Body of pancreas (tissue), 4 donors: ENCODE results near the gene NEK11.

ENCODE experiments used
- POLR2A ChIP-seq, 3 donors: fragments of 450-650 bp; IDR thresholded peaks; one replicate each; pipeline ENCODE4 v1.6.1; 2016; ENCODE audit warnings: antibody characterized with exemption in 3 of 3, mild to moderate bottlenecking in 2 of 3
- TF ChIP-seq, protein P1 (sequence below), 7 experiments: fragments of 450-650 bp in 4 of 7; fragments of 200-600 bp in 3 of 7; sonication (generic) in 3 of 7; IDR thresholded peaks; one replicate each; pipeline ENCODE4 v1.5.1; 2016 to 2019; ENCODE audit warnings: antibody characterized with exemption in 7 of 7

DNA sequence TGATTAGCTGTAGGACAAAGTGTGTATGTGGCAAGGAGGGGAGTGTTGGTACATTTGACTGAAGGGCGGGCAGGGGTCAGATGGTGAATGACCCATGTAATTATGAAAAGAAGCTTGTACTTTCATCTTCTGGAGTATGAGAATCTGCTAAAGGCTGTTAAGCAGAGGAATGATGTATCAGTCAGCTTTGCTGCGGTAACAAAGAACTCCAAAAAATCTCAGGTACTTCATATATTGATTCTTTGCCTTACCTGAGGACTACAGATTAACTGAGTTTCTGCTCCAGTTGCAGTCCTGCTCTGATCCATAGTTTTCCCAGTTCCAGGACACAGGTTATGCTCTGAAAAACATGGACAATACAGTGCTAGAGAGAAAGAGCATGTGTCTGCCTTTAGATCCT lies 115.1 kb downstream of the NEK11 start:
- TF ChIP-seq, protein P1, sequence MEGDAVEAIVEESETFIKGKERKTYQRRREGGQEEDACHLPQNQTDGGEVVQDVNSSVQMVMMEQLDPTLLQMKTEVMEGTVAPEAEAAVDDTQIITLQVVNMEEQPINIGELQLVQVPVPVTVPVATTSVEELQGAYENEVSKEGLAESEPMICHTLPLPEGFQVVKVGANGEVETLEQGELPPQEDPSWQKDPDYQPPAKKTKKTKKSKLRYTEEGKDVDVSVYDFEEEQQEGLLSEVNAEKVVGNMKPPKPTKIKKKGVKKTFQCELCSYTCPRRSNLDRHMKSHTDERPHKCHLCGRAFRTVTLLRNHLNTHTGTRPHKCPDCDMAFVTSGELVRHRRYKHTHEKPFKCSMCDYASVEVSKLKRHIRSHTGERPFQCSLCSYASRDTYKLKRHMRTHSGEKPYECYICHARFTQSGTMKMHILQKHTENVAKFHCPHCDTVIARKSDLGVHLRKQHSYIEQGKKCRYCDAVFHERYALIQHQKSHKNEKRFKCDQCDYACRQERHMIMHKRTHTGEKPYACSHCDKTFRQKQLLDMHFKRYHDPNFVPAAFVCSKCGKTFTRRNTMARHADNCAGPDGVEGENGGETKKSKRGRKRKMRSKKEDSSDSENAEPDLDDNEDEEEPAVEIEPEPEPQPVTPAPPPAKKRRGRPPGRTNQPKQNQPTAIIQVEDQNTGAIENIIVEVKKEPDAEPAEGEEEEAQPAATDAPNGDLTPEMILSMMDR (IDR thresholded peaks at IDR 0.05), result no peak
- TF ChIP-seq POLR2A (IDR thresholded peaks at IDR 0.05), result no peak
